UCSD-AML1 (cell line): ENCODE measurements around the gene TBX3.
"Not testable (repeated sequence)": the region's sequence is repeated elsewhere in the genome, so short reads cannot be mapped to it uniquely, and the experiment has no call there.

Source experiments
- DNase-seq: peaks from one replicate; lab custom pipeline; 2025; ENCODE audit not compliant: unreplicated experiment; lab: John Stamatoyannopoulos, UW

The TBX3 gene

GRCh38 chr12:114684098-114684869, at the start of gene TBX3:
Gene TBX3 (minus strand): TSS chr12:114684175. CDS start chr12:114683200, 975 bp downstream.
- DNase-seq, result no peak

GRCh38 chr12:114732426-114733030, 48.6 kb upstream of the TBX3 start:
- DNase-seq, result no peak

- DNase-seq, result no peak
These were observed 45.8 kb upstream of the TBX3 start for GRCh38 chr12:114729731-114730130.

GRCh38 chr12:114726092-114726710, 42.2 kb upstream of the TBX3 start:
- DNase-seq, result no peak

- not testable (repeated sequence) for DNase-seq
These were observed 38.2 kb upstream of the TBX3 start for GRCh38 chr12:114722176-114722575.

GRCh38 chr12:114721266-114721665, 37.3 kb upstream of the TBX3 start:
- DNase-seq, result no peak

- no peak for DNase-seq
These were observed 29.7 kb upstream of the TBX3 start for GRCh38 chr12:114713466-114714215.

GRCh38 chr12:114711689-114712152, 27.7 kb upstream of the TBX3 start:
- no peak for DNase-seq

- no peak for DNase-seq
These were observed 26.2 kb upstream of the TBX3 start for GRCh38 chr12:114710151-114710550.

- no peak for DNase-seq
These were observed 25.1 kb upstream of the TBX3 start for GRCh38 chr12:114709112-114709511.

GRCh38 chr12:114708598-114708997, 24.6 kb upstream of the TBX3 start:
- not testable (repeated sequence) for DNase-seq

GRCh38 chr12:114704096-114704495, 20.1 kb upstream of the TBX3 start:
- no peak for DNase-seq

- no peak for DNase-seq
These were observed 19.1 kb upstream of the TBX3 start for GRCh38 chr12:114703060-114703493.

GRCh38 chr12:114702462-114702861, 18.5 kb upstream of the TBX3 start:
- no peak for DNase-seq

GRCh38 chr12:114701553-114701952, 17.6 kb upstream of the TBX3 start:
- no peak for DNase-seq

- DNase-seq, result no peak
These were observed 17.1 kb upstream of the TBX3 start for GRCh38 chr12:114701104-114701414.

- no peak for DNase-seq
These were observed 16.6 kb upstream of the TBX3 start for GRCh38 chr12:114700392-114701103.

GRCh38 chr12:114698566-114699163, 14.7 kb upstream of the TBX3 start:
- DNase-seq, result no peak

GRCh38 chr12:114697741-114698565, 14.0 kb upstream of the TBX3 start:
- no peak for DNase-seq
